Right lung (tissue), 5 donors: Measurements from ENCODE around the gene ALDH1A3. TPM values are rescaled to one million over a fixed set of nuclear protein-coding genes. Genes with fewer than 3 reads are reported as not detected.

Experiments
- DNase-seq, 2 donors: peaks; one replicate each; pipeline ENCODE4 v3.0.0-alpha.2; 2013
- polyA plus RNA-seq, 5 donors: library from polyadenylated mRNA; unstranded; fragments of 120-200 nt; gene quantifications; one replicate each; pipeline versions ENCODE4 v1.2.1 to v1.2.3, GENCODE V29; 2013; ENCODE audit warnings: inconsistent platforms in 1 of 5, low replicate concordance in 1 of 5; ENCODE audit not compliant: insufficient read length in 5 of 5, insufficient read depth in 1 of 5

The ALDH1A3 gene
- polyA plus RNA-seq, 5 donors: 0.39 to 1.3 (median 0.76) TPM

GRCh38 chr15:100949691-100950090, 70.1 kb downstream of the ALDH1A3 start:
- DNase-seq: no peak

DNA sequence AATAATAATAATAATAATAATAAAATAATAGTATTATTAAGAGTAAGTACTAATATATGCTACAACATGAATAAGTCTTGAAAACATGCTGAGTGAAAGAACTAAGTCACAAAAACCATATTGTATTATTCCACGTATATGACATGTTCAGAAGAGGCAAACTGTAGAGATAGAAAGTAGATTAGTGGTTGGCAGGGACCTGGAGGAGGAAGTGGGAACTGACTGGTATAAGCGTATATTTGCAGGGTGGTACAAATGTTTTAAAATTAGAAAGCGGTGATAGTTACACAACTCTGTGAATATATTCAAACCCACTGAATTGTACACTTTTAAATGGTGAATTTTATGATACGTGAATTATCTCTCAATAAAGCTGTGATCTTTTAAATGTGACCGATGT, 72.3 kb downstream of the ALDH1A3 start:
- no peak for DNase-seq

GRCh38 chr15:100952566-100952965, 72.9 kb downstream of the ALDH1A3 start:
- no peak for DNase-seq

DNA sequence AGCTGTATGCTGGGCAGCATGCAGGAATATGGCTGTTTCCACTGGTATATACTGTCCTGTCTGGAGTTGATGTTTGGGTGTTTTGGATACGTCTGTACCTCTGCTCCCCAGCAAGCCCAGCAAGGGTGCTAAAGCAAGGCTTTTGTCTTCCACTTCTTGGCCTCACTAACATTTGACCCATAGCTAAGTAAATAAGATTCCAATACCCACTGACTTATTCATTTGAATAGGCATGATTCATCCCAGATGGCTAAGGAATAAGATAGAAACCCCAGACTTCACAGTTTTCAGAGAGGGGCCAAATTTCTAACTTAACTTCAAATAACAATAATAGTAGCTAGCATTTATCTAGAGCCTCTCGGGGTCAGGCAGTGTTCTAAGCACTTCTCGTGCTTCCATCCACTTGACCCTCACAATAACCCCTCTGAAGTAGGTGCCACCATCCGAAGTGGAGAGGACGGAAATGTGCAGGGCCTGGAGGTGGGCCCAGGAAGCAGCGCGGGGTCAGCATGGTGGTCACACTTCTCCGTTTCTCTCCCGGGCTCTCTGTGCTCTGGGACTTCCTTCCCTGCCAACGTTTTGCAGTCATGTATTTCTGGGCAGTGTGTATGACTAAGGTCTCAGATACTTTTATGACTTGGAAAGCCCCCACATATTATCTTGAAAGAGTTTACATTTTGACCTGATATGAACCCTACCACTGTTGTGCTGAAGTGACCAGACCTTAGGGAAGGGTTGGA, 78.9 kb downstream of the ALDH1A3 start:
- DNase-seq: no peak

GRCh38 chr15:100959066-100960050, 79.7 kb downstream of the ALDH1A3 start:
- DNase-seq: no peak

Other genes starting within 250 kb of the ALDH1A3 start
- 1 to 10 TPM; 1.5 to 3.0 (median 2.8) TPM for gene LRRK1, start 39.5 kb downstream of the ALDH1A3 start, polyA plus RNA-seq